Measurements from ENCODE around the gene ZBTB34. TPM values are rescaled to one million over a fixed set of nuclear protein-coding genes. Genes with fewer than 3 reads are reported as not detected.

ZBTB34 gene
- total and polyA plus RNA-seq, 5 experiments from 2014 or later: 0.61 to 8.5 (median 0.99) TPM

DNA sequence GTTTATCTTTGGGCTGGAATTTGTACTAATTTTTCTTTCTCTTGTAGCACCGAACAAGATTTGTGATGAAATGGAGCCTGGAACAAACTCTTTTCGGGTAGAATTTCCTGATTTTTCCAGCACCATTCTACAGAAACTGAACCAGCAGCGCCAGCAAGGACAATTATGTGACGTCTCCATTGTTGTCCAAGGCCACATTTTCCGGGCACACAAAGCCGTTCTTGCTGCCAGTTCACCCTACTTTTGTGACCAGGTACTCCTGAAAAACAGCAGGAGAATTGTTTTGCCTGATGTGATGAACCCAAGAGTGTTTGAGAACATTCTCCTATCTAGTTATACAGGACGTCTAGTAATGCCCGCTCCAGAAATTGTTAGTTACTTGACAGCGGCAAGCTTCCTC lies 28.0 kb upstream of the ZBTB34 start:
- H3K36me3 Mint-ChIP-seq: peaks cover 9 to 66% (median 29%) of the 10 kb centered on the region in 3 donors
- H3K4me3 Mint-ChIP-seq: no peak overlapping the region
- H3K27me3 Mint-ChIP-seq: no peaks in the 10 kb centered on the region
- no peak for DNase-seq
- H3K27ac Mint-ChIP-seq: no peak overlapping the region
- no peak for ATAC-seq
- POLR2A ChIA-PET: no interaction called here
- no peaks in the 10 kb centered on the region for H3K9me3 Mint-ChIP-seq
- peaks cover 21 to 48% (median 39%) of the 10 kb centered on the region in 4 donors for H3K4me1 Mint-ChIP-seq

DNA sequence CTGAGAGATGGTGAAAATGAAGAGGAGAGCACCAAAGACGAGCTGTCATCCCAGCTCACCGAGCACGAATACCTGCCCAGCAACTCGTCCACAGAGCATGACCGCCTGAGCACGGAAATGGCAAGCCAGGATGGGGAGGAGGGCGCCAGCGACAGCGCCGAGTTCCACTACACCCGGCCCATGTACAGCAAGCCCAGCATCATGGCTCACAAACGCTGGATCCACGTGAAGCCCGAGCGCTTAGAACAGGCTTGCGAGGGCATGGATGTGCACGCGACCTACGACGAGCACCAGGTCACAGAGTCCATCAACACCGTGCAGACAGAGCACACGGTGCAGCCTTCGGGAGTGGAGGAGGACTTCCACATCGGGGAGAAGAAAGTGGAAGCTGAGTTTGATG lies 27.4 kb upstream of the ZBTB34 start:
- Mint-ChIP-seq H3K4me3 (no peak overlapping the region), H3K27ac (peak overlapping the region in 4 of 10 donors; percentile 21 to 80 (median 30)), H3K4me1 (peaks cover 21 to 52% (median 42%) of the 10 kb centered on the region in 4 donors)

GRCh38 chr9:126833710-126834345 lies 26.6 kb upstream of the ZBTB34 start:
- H3K27ac Mint-ChIP-seq: peak overlapping the region in 1 of 10 donors; percentile 24
- peaks cover 9 to 70% (median 27%) of the 10 kb centered on the region in 3 donors for H3K36me3 Mint-ChIP-seq
- peaks cover 18 to 52% (median 42%) of the 10 kb centered on the region in 4 donors for H3K4me1 Mint-ChIP-seq
- no peak for DNase-seq
- no peaks in the 10 kb centered on the region for H3K9me3 Mint-ChIP-seq
- no peak overlapping the region for H3K4me3 Mint-ChIP-seq
- POLR2A ChIA-PET: no interaction called here
- H3K27me3 Mint-ChIP-seq: no peaks in the 10 kb centered on the region
- ATAC-seq: no peak

More for the DNA sequence above, 27.4 kb upstream of the ZBTB34 start:
- Mint-ChIP-seq H3K27me3 (no peaks in the 10 kb centered on the region), H3K9me3 (no peaks in the 10 kb centered on the region), H3K36me3 (peaks cover 9 to 69% (median 29%) of the 10 kb centered on the region in 3 donors)
- ATAC-seq: no peak
- POLR2A ChIA-PET: no interaction called here
- no peak for DNase-seq

DNA sequence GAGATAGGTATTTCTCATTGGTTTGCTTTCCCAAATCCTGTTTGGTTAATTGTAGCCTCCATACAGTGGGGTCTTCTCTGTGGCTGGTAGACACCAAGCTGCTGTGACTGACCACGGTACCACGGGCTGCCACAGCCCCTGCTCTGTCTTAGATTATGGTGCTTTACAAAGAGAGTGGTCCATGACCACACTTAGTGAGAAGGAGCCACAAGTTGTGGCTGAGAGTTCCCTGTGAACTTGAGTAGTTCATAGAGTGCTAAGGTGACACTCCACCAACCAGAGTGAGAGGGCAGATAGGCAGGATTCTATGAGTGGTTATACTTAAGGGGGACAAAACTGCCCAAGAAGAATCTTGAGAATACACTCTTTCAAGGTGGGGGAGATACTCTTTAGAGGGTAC lies 25.8 kb upstream of the ZBTB34 start:
- Mint-ChIP-seq H3K27ac (peak overlapping the region in 2 of 10 donors; percentile 6 to 23), H3K4me1 (peaks cover 23 to 52% (median 38%) of the 10 kb centered on the region in 4 donors), H3K36me3 (peaks cover 9 to 73% (median 29%) of the 10 kb centered on the region in 3 donors), H3K4me3 (no peak overlapping the region), H3K27me3 (no peaks in the 10 kb centered on the region), H3K9me3 (no peaks in the 10 kb centered on the region)
- POLR2A ChIA-PET: no interaction called here
- ATAC-seq (no peak), DNase-seq (no peak)

- H3K36me3 Mint-ChIP-seq: peaks cover 9 to 63% (median 29%) of the 10 kb centered on the region in 3 donors
- ATAC-seq (no peak), DNase-seq (no peak)
- POLR2A ChIA-PET: no interaction called here
- no peaks in the 10 kb centered on the region for H3K9me3 Mint-ChIP-seq
- H3K27me3 Mint-ChIP-seq: no peaks in the 10 kb centered on the region
- H3K27ac Mint-ChIP-seq: peak overlapping the region in 3 of 10 donors; percentile 4 to 69 (median 12)
- no peak overlapping the region for H3K4me3 Mint-ChIP-seq
- H3K4me1 Mint-ChIP-seq: peaks cover 21 to 44% (median 38%) of the 10 kb centered on the region in 4 donors
Observed at GRCh38 chr9:126836216-126836615, 24.2 kb upstream of the ZBTB34 start.

DNA sequence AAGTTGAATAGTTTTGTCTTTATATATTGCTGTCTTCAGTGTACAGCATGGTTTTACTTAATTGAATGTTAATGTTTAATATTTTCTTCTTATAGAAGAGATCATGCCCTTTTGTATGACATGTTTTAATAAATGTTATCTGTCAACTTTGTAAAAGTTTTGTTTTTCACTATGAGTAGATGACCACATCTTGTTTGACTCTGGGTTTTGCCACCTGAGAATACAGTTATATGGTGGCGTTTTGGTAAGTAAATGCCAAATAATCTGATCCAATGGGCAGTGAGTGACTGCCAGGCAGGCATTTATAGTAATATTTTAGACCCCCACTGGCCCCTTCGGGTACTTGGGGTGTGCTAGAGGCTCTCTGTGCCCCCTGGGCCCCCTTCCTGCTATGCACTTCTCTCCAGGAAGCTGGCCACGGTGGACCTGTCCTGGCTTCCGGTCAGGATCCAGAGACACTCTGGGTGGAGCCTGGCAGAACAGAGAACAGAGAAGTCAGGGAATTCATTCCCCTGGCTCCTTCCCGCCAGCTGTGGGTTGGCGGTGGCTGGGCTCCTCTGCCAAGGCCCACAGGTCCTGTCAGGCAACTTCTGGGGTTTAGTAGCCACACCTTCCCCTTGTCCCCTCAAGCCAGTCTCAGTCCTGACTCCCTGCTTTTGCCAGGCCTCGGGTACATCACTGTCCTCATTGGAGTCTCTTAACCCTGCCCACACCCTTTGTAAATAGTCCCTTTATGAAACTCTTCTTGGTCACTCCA lies 22.2 kb upstream of the ZBTB34 start:
- Mint-ChIP-seq H3K4me1 (peaks cover 17 to 42% (median 34%) of the 10 kb centered on the region in 4 donors), H3K9me3 (no peaks in the 10 kb centered on the region), H3K27me3 (no peaks in the 10 kb centered on the region), H3K4me3 (no peak overlapping the region), H3K27ac (no peak overlapping the region), H3K36me3 (peaks cover 2 to 46% (median 21%) of the 10 kb centered on the region in 3 donors)
- ATAC-seq (no peak), DNase-seq (no peak)
- POLR2A ChIA-PET: no interaction called here

GRCh38 chr9:126838895-126839294 lies 21.5 kb upstream of the ZBTB34 start:
- Mint-ChIP-seq H3K4me1 (peaks cover 15 to 36% (median 27%) of the 10 kb centered on the region in 4 donors), H3K36me3 (peaks cover 0 to 40% (median 14%) of the 10 kb centered on the region in 3 donors), H3K27me3 (no peaks in the 10 kb centered on the region), H3K4me3 (no peak overlapping the region), H3K9me3 (no peaks in the 10 kb centered on the region), H3K27ac (peak overlapping the region in 1 of 10 donors; percentile 8)
- POLR2A ChIA-PET: no interaction called here
- no peak for DNase-seq
- no peak for ATAC-seq

GRCh38 chr9:126839301-126839700 lies 21.1 kb upstream of the ZBTB34 start:
- peaks cover 13 to 32% (median 23%) of the 10 kb centered on the region in 4 donors for H3K4me1 Mint-ChIP-seq
- H3K36me3 Mint-ChIP-seq: peaks cover 0 to 36% (median 11%) of the 10 kb centered on the region in 3 donors
- no peaks in the 10 kb centered on the region for H3K27me3 Mint-ChIP-seq
- ATAC-seq: no peak
- H3K27ac Mint-ChIP-seq: peak overlapping the region in 1 of 10 donors; percentile 8
- DNase-seq: no peak
- H3K9me3 Mint-ChIP-seq: no peaks in the 10 kb centered on the region
- peak overlapping the region in 1 of 10 donors; percentile 26 for H3K4me3 Mint-ChIP-seq
- POLR2A ChIA-PET: no interaction called here

- Mint-ChIP-seq H3K36me3 (peaks cover 0 to 14% (median 3%) of the 10 kb centered on the region in 3 donors), H3K4me1 (peaks cover 0 to 10% (median 7%) of the 10 kb centered on the region in 4 donors), H3K27me3 (peaks cover 0 to 3% (median 3%) of the 10 kb centered on the region in 5 donors), H3K4me3 (no peak overlapping the region), H3K27ac (peak overlapping the region in 3 of 10 donors; percentile 46 to 57 (median 50)), H3K9me3 (no peaks in the 10 kb centered on the region)
- DNase-seq (no peak), ATAC-seq (no peak)
- POLR2A ChIA-PET: no interaction called here
Observed at GRCh38 chr9:126842220-126842842, 18.1 kb upstream of the ZBTB34 start.

DNA sequence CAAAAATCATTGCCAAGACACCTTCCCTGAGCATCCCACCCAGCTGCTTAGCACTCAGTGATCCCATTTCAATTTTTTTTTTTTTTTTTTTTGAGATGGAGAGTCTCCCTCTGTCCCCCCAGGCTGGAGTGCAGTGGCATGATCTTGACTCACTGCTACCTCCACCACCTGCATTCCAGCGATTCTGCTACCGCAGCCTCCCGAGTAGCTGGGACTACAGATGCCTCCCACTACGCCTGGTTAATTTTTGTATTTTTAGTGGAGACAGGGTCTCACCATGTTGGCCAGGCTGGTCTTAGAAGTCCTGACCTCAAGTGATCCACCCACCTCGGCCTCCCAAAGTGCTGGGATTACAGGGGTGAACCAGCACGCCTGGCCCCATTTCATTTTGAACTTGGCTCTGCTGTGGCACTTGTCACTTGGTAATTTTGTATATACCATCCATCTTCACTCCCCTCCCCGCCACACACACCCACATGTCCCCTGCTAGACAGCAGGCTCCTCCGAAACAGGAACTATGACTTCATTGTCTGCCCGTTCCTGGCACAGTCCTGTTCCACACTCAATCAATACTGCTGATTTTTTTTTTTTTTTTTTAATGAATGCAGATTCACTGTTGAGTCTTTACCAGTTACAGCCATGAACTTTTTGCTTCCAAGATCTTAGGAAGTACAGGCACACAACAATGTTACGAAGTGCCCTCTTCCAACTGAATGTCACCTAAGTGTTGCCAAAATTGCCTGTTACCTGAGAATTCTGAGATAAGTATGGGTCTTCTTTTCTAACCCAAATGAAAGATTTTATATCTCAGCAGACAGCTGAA lies 17.3 kb upstream of the ZBTB34 start:
- POLR2A ChIA-PET: no interaction called here
- Mint-ChIP-seq H3K27ac (peak overlapping the region in 3 of 10 donors; percentile 41 to 60 (median 57)), H3K9me3 (no peaks in the 10 kb centered on the region), H3K36me3 (peaks cover 0 to 10% (median 3%) of the 10 kb centered on the region in 3 donors), H3K4me3 (no peak overlapping the region), H3K4me1 (peaks cover 0 to 6% (median 5%) of the 10 kb centered on the region in 4 donors), H3K27me3 (peaks cover 0 to 7% (median 3%) of the 10 kb centered on the region in 5 donors)
- ATAC-seq (no peak), DNase-seq (no peak)

GRCh38 chr9:126844085-126844484 lies 16.4 kb upstream of the ZBTB34 start:
- ATAC-seq: no peak

DNA sequence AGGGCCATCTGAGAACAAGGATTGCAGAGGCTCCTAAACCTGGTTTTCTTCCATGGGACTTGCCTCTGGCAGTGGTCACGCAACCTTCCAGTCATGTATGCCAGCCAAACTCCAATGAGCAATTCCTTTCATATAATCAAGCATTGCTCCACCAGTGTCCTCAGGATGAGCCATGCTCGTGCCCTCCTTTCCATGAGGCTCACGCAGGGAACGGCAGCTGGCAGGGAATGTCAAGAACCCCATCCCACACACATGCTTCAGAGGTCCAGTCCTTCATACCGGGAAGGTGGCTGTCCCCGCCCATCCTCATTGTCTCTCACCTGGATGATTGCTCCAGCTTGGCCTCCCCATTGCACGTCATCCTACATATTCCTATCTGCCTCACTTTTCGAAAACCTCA lies 13.4 kb upstream of the ZBTB34 start:
- Mint-ChIP-seq H3K9me3 (no peaks in the 10 kb centered on the region), H3K27me3 (peaks cover 9 to 31% (median 19%) of the 10 kb centered on the region in 5 donors), H3K27ac (no peak overlapping the region), H3K4me3 (no peak overlapping the region), H3K36me3 (no peaks in the 10 kb centered on the region), H3K4me1 (peaks cover 0 to 2% (median 0%) of the 10 kb centered on the region in 4 donors)
- DNase-seq (no peak), ATAC-seq (no peak)
- POLR2A ChIA-PET: no interaction called here

More at GRCh38 chr9:126844085-126844484, 16.4 kb upstream of the ZBTB34 start:
- DNase-seq: no peak
- H3K4me1 Mint-ChIP-seq: peaks cover 0 to 2% (median under 1%) of the 10 kb centered on the region in 4 donors
- no peak overlapping the region for H3K27ac Mint-ChIP-seq
- H3K36me3 Mint-ChIP-seq: peaks cover 0 to 5% (median 0%) of the 10 kb centered on the region in 3 donors
- POLR2A ChIA-PET: no interaction called here
- peaks cover 0 to 12% (median 4%) of the 10 kb centered on the region in 5 donors for H3K27me3 Mint-ChIP-seq
- H3K4me3 Mint-ChIP-seq: no peak overlapping the region
- no peaks in the 10 kb centered on the region for H3K9me3 Mint-ChIP-seq

All from naive thymus-derived CD8-positive, alpha-beta T cell (primary cell).